ENCODE data around the gene IPO4. TPM values are rescaled to one million over a fixed set of nuclear protein-coding genes. Genes with fewer than 3 reads are reported as not detected.

IPO4 gene
- total and polyA plus RNA-seq, 2 of the 8 experiments (the other 6 are each of a cell fraction or from before 2014, with no cell fraction given), result 55.5 to 108 TPM

GRCh38 chr14:24150061-24150460, 38.6 kb downstream of the IPO4 start (continued):
- TF ChIP-seq, protein P1, sequence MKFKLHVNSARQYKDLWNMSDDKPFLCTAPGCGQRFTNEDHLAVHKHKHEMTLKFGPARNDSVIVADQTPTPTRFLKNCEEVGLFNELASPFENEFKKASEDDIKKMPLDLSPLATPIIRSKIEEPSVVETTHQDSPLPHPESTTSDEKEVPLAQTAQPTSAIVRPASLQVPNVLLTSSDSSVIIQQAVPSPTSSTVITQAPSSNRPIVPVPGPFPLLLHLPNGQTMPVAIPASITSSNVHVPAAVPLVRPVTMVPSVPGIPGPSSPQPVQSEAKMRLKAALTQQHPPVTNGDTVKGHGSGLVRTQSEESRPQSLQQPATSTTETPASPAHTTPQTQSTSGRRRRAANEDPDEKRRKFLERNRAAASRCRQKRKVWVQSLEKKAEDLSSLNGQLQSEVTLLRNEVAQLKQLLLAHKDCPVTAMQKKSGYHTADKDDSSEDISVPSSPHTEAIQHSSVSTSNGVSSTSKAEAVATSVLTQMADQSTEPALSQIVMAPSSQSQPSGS (IDR thresholded peaks at IDR 0.05; ENCODE audit: low read length), result no peak
- TF ChIP-seq KDM1A (IDR thresholded peaks at IDR 0.05; ENCODE audit: borderline replicate concordance, low read length) (no peak), ZNF274 (IDR thresholded peaks at IDR 0.05; ENCODE audit: borderline replicate concordance, extremely low read depth, low read length) (no peak)

All from H1 (cell line).